H1 (cell line): Measurements from ENCODE around the gene TMEM151A.
"Not testable (repeated sequence)": the region's sequence is repeated elsewhere in the genome, so short reads cannot be mapped to it uniquely, and the experiment has no call there.

Experiments used
- ASH2L ChIP-seq: fragments of 200-600, 300-600 bp; sonication (generic); IDR thresholded peaks from one replicate; pipeline ENCODE4 v1.7.1; 2017; ENCODE audit warnings: low read length
- GTF2F1 ChIP-seq: IDR thresholded peaks from 2 replicates; pipeline ENCODE4 v1.6.1; 2012; ENCODE audit warnings: low read depth, low read length, improper control_type of control experiment, borderline replicate concordance

DNA sequence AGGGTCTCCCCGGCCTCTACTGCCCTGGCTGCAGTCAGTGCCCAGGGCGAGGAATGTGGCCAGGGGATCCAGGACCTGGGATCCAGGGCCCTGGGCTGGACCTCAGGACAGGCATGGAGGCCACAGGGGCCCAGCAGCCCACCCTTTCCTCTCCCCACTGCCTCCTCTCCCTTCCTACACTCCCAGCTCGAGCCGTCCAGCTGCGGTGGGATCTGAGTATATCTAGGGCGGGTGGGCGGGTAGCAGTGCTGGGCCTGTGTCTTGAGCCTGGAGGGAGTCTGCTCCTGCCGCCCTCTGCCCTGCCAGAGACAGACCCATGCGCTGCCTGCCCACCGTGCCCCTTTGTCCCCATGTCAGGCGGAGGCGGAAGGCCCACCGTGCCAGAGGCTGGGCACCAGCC lies 15.1 kb upstream of the TMEM151A start:
- not testable (repeated sequence) for TF ChIP-seq GTF2F1, ASH2L
